Fibroblast of villous mesenchyme (primary cell): ENCODE measurements around the gene LYRM9. TPM values are rescaled to one million over a fixed set of nuclear protein-coding genes. Genes with fewer than 3 reads are reported as not detected.

Experiments used
- DNase-seq: peaks from one replicate; pipeline ENCODE4 v3.0.0-alpha.2; 2010; ENCODE audit warnings: low read depth
- H3K4me3 ChIP-seq: 2 replicates; pipeline ENCODE4 v1.5.1; 2011; ENCODE audit warnings: low read depth, mild to moderate bottlenecking, low read length
- CTCF ChIP-seq: IDR thresholded peaks from 2 replicates; pipeline ENCODE4 v1.5.1; 2012; ENCODE audit warnings: low read depth, mild to moderate bottlenecking, low read length; ENCODE audit not compliant: insufficient read depth
- total RNA-seq: library from RNA; depleted of rRNA; stranded (reverse); fragments of >200 nt; gene quantifications from 2 replicates; pipeline ENCODE4 v1.2.3, GENCODE V29; 2012

The LYRM9 gene
- total RNA-seq, 1 donor, result 10.8 TPM

- H3K4me3 ChIP-seq, result no peak overlapping the region
- no peak for DNase-seq
- TF ChIP-seq CTCF, result no peak
These were observed 3.5 kb upstream of the LYRM9 start for GRCh38 chr17:27896701-27897100.

DNA sequence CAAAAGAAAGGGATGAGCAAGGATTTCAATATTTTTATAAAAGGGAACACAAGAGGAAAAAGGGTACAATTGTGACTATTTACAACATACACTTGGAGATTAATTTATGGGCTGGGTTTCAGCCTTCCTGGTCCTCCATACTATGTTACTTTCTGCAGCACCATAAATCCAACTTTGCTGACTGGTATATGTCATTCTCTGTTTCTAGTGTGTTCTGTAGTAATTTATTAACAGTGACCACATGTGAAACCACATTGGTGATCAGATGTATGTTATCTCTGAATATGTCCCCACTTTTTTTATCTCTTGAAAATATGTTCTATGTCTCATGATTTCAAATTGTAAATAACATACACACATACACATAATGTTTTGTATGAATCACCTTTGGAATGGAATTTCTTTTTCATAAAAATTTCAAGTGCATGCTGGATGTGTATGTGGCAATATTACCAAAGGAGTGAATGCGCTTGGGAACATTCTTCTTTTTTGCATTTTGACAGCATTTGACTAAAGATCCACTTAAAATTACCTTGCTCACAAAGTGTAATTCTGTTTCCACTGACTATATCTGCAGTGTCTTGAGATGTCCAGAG, 2.9 kb upstream of the LYRM9 start:
- no peak overlapping the region for H3K4me3 ChIP-seq
- TF ChIP-seq CTCF, result no peak
- no peak for DNase-seq

GRCh38 chr17:27895123-27895895, 2.1 kb upstream of the LYRM9 start:
- TF ChIP-seq CTCF, result no peak
- H3K4me3 ChIP-seq, result no peak overlapping the region
- DNase-seq, result no peak

- no peak for DNase-seq
- no peak overlapping the region for H3K4me3 ChIP-seq
- TF ChIP-seq CTCF, result no peak
These were observed 807 bp upstream of the LYRM9 start for GRCh38 chr17:27893841-27894503.

DNA sequence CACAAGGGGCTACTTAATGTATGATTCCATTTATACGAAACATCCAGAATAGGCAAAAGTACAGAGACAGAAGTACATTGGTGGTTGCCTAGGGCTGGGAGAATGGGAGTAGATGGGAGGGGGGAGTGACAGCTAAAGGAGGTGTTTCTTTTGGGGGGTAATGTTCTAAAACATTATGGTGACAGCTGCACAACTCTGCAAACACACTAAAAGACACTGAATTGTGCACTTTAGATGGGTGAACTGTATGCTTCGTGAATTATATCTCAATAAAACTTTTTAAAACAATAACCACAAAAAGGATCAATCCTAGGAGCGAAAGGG, 661 bp downstream of the LYRM9 start:
- no peak for TF ChIP-seq CTCF
- H3K4me3 ChIP-seq, result peak overlapping the region; percentile 66
- DNase-seq, result no peak

- no peak overlapping the region for H3K4me3 ChIP-seq
These were observed 1.3 kb downstream of the LYRM9 start for GRCh38 chr17:27891841-27892240.

More at GRCh38 chr17:27891841-27892240, 1.3 kb downstream of the LYRM9 start:
- no peak for DNase-seq
- no peak for TF ChIP-seq CTCF
